ENCODE results near the gene PLCZ1.

The PLCZ1 gene

DNA sequence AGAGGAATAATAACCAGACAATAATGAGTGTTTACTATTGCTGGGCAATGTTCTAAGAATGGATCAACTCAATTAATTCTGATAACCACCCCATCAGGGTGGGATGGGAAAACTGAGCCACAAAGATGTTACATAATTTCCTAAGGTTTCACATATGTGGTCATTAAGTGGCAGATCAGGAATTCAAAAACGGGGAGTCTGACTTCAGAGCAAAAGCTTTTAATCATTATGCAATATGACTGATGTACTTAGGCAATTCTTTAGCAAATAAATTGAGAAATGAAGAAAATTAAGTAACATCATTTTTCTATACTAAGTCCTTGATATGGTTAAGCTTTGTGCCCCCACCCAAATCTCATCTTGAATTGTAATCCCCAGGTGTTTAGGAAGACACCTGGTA, 53.4 kb downstream of the PLCZ1 start:
- no peak overlapping the region for H3K27ac ChIP-seq (ENCODE audit: low read length, poor library complexity, severe bottlenecking)
- no peak overlapping the region for H4K91ac ChIP-seq (ENCODE audit: low read length)
- no peak overlapping the region for H2BK120ac ChIP-seq (ENCODE audit: low read depth, low read length)
- no peak overlapping the region for H3K4me2 ChIP-seq (ENCODE audit: low read length, poor library complexity, severe bottlenecking)
- no peak overlapping the region for H4K8ac ChIP-seq (ENCODE audit: low read length)
- no peak overlapping the region for H2AK5ac ChIP-seq (ENCODE audit: low read length, severe bottlenecking)
- no peak overlapping the region for H3K4me3 ChIP-seq (ENCODE audit: insufficient read depth in 1 of 2, low read depth in 1 of 2, low read length in 2 of 2)
- H3K23ac ChIP-seq (ENCODE audit: low read length in 2 of 2): no peak overlapping the region
- no peak overlapping the region for H3K9ac ChIP-seq (ENCODE audit: low read length)
- H3K79me1 ChIP-seq (replicated peaks; ENCODE audit: low read length, poor library complexity, severe bottlenecking): no peaks in the 10 kb centered on the region
- H3K9me3 ChIP-seq (ENCODE audit: control insufficient read depth, low read length): no peaks in the 10 kb centered on the region
- no peaks in the 10 kb centered on the region for H3K36me3 ChIP-seq (ENCODE audit: control insufficient read depth in 1 of 2, insufficient read depth in 2 of 2, low read depth in 1 of 2, low read length in 2 of 2)
- H3K4me1 ChIP-seq (ENCODE audit: control insufficient read depth, insufficient read depth, low read depth, low read length): no peaks in the 10 kb centered on the region
- no peak overlapping the region for H3K18ac ChIP-seq (ENCODE audit: low read depth in 1 of 2, low read length in 2 of 2)
- H3K14ac ChIP-seq (ENCODE audit: low read length in 2 of 2): no peak overlapping the region
- no peak for DNase-seq
- no peak overlapping the region for H2BK5ac ChIP-seq (ENCODE audit: low read depth, low read length, poor library complexity, severe bottlenecking)
- no peak overlapping the region for H3K4ac ChIP-seq (ENCODE audit: low read depth in 1 of 2, low read length in 2 of 2)
- H3K27me3 ChIP-seq (ENCODE audit: control insufficient read depth in 1 of 2, insufficient read depth in 1 of 2, low read length in 2 of 2): no peaks in the 10 kb centered on the region
- no CpG with 5 or more reads among the region's 1 CpG for WGBS
- H2BK12ac ChIP-seq (ENCODE audit: low read length in 2 of 2): no peak overlapping the region
- no peak overlapping the region for H2BK15ac ChIP-seq (ENCODE audit: low read depth, poor library complexity, severe bottlenecking)
- H2AFZ ChIP-seq (ENCODE audit: low read depth, low read length): no peak overlapping the region

- 94% methylated on average over 2 of the region's 2 CpGs for WGBS
- Histone ChIP-seq H3K18ac (ENCODE audit: low read depth in 1 of 2, low read length in 2 of 2) (peak overlapping the region in 1 of 2 experiments; percentile 49), H3K14ac (ENCODE audit: low read length in 2 of 2) (peak overlapping the region in 1 of 2 experiments; percentile 41), H4K8ac (ENCODE audit: low read length) (no peak overlapping the region), H2BK15ac (ENCODE audit: low read depth, poor library complexity, severe bottlenecking) (no peak overlapping the region), H3K4me3 (ENCODE audit: insufficient read depth in 1 of 2, low read depth in 1 of 2, low read length in 2 of 2) (no peak overlapping the region), H2BK5ac (ENCODE audit: low read depth, low read length, poor library complexity, severe bottlenecking) (no peak overlapping the region), H3K4me2 (ENCODE audit: low read length, poor library complexity, severe bottlenecking) (no peak overlapping the region), H3K9ac (ENCODE audit: low read length) (no peak overlapping the region), H4K91ac (ENCODE audit: low read length) (no peak overlapping the region), H2BK12ac (ENCODE audit: low read length in 2 of 2) (peak overlapping the region in 1 of 2 experiments; percentile 31), H3K79me1 (replicated peaks; ENCODE audit: low read length, poor library complexity, severe bottlenecking) (no peaks in the 10 kb centered on the region), H3K23ac (ENCODE audit: low read length in 2 of 2) (no peak overlapping the region), H2AFZ (ENCODE audit: low read depth, low read length) (no peak overlapping the region), H3K27me3 (ENCODE audit: control insufficient read depth in 1 of 2, insufficient read depth in 1 of 2, low read length in 2 of 2) (no peaks in the 10 kb centered on the region), H3K4ac (ENCODE audit: low read depth in 1 of 2, low read length in 2 of 2) (no peak overlapping the region), H3K27ac (ENCODE audit: low read length, poor library complexity, severe bottlenecking) (no peak overlapping the region), H3K9me3 (ENCODE audit: control insufficient read depth, low read length) (no peaks in the 10 kb centered on the region), H2BK120ac (ENCODE audit: low read depth, low read length) (no peak overlapping the region), H3K36me3 (ENCODE audit: control insufficient read depth in 1 of 2, insufficient read depth in 2 of 2, low read depth in 1 of 2, low read length in 2 of 2) (no peaks in the 10 kb centered on the region), H2AK5ac (ENCODE audit: low read length, severe bottlenecking) (no peak overlapping the region), H3K4me1 (ENCODE audit: control insufficient read depth, insufficient read depth, low read depth, low read length) (no peaks in the 10 kb centered on the region)
- DNase-seq: peak; percentile 66
Observed at GRCh38 chr12:18683327-18684013, 54.3 kb downstream of the PLCZ1 start.

DNA sequence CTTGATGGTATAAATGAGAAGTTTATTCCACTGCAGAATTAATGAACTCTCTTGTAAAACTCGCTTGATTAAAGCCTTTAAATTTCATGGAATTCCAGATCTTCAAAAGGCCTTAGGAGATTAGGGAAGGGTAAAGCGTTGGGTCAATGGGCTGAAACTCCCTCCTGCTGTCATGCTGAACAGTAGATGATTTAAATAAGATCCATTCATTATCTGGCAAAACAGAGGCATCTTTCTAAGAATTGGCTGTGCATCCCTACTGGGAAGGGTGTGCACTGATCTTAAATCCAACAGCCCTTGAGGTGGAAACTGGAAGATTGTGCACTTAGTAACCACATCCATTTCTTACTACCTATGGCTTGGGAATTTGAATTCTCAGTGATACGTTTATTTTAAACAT, 56.0 kb downstream of the PLCZ1 start:
- no peak overlapping the region for H3K18ac ChIP-seq (ENCODE audit: low read depth in 1 of 2, low read length in 2 of 2)
- no peaks in the 10 kb centered on the region for H3K79me1 ChIP-seq (replicated peaks; ENCODE audit: low read length, poor library complexity, severe bottlenecking)
- DNase-seq: no peak
- no peak overlapping the region for H2BK120ac ChIP-seq (ENCODE audit: low read depth, low read length)
- H3K4me1 ChIP-seq (ENCODE audit: control insufficient read depth, insufficient read depth, low read depth, low read length): no peaks in the 10 kb centered on the region
- H3K4me3 ChIP-seq (ENCODE audit: insufficient read depth in 1 of 2, low read depth in 1 of 2, low read length in 2 of 2): no peak overlapping the region
- H3K9me3 ChIP-seq (ENCODE audit: control insufficient read depth, low read length): no peaks in the 10 kb centered on the region
- no peak overlapping the region for H2BK12ac ChIP-seq (ENCODE audit: low read length in 2 of 2)
- no peak overlapping the region for H2AK5ac ChIP-seq (ENCODE audit: low read length, severe bottlenecking)
- H3K36me3 ChIP-seq (ENCODE audit: control insufficient read depth in 1 of 2, insufficient read depth in 2 of 2, low read depth in 1 of 2, low read length in 2 of 2): no peaks in the 10 kb centered on the region
- H4K8ac ChIP-seq (ENCODE audit: low read length): no peak overlapping the region
- H3K9ac ChIP-seq (ENCODE audit: low read length): no peak overlapping the region
- H3K4ac ChIP-seq (ENCODE audit: low read depth in 1 of 2, low read length in 2 of 2): no peak overlapping the region
- 50% methylated on average over 1 of the region's 3 CpGs for WGBS
- no peak overlapping the region for H3K14ac ChIP-seq (ENCODE audit: low read length in 2 of 2)
- no peaks in the 10 kb centered on the region for H3K27me3 ChIP-seq (ENCODE audit: control insufficient read depth in 1 of 2, insufficient read depth in 1 of 2, low read length in 2 of 2)
- H3K23ac ChIP-seq (ENCODE audit: low read length in 2 of 2): no peak overlapping the region
- no peak overlapping the region for H2BK5ac ChIP-seq (ENCODE audit: low read depth, low read length, poor library complexity, severe bottlenecking)
- no peak overlapping the region for H3K27ac ChIP-seq (ENCODE audit: low read length, poor library complexity, severe bottlenecking)
- H4K91ac ChIP-seq (ENCODE audit: low read length): no peak overlapping the region
- H2BK15ac ChIP-seq (ENCODE audit: low read depth, poor library complexity, severe bottlenecking): no peak overlapping the region
- no peak overlapping the region for H2AFZ ChIP-seq (ENCODE audit: low read depth, low read length)
- no peak overlapping the region for H3K4me2 ChIP-seq (ENCODE audit: low read length, poor library complexity, severe bottlenecking)

- Histone ChIP-seq H2AK5ac (ENCODE audit: low read length, severe bottlenecking) (no peak overlapping the region), H4K91ac (ENCODE audit: low read length) (no peak overlapping the region), H2BK120ac (ENCODE audit: low read depth, low read length) (no peak overlapping the region), H4K8ac (ENCODE audit: low read length) (no peak overlapping the region), H3K23ac (ENCODE audit: low read length in 2 of 2) (no peak overlapping the region), H2AFZ (ENCODE audit: low read depth, low read length) (no peak overlapping the region), H3K4me3 (ENCODE audit: insufficient read depth in 1 of 2, low read depth in 1 of 2, low read length in 2 of 2) (no peak overlapping the region), H2BK15ac (ENCODE audit: low read depth, poor library complexity, severe bottlenecking) (no peak overlapping the region), H3K14ac (ENCODE audit: low read length in 2 of 2) (no peak overlapping the region), H3K4ac (ENCODE audit: low read depth in 1 of 2, low read length in 2 of 2) (no peak overlapping the region), H3K9me3 (ENCODE audit: control insufficient read depth, low read length) (no peaks in the 10 kb centered on the region), H3K27me3 (ENCODE audit: control insufficient read depth in 1 of 2, insufficient read depth in 1 of 2, low read length in 2 of 2) (no peaks in the 10 kb centered on the region), H3K36me3 (ENCODE audit: control insufficient read depth in 1 of 2, insufficient read depth in 2 of 2, low read depth in 1 of 2, low read length in 2 of 2) (no peaks in the 10 kb centered on the region), H3K4me1 (ENCODE audit: control insufficient read depth, insufficient read depth, low read depth, low read length) (no peaks in the 10 kb centered on the region), H3K4me2 (ENCODE audit: low read length, poor library complexity, severe bottlenecking) (no peak overlapping the region), H3K79me1 (replicated peaks; ENCODE audit: low read length, poor library complexity, severe bottlenecking) (no peaks in the 10 kb centered on the region), H2BK12ac (ENCODE audit: low read length in 2 of 2) (peak overlapping the region in 1 of 2 experiments; percentile 64), H3K18ac (ENCODE audit: low read depth in 1 of 2, low read length in 2 of 2) (peak overlapping the region in 1 of 2 experiments; percentile 16), H3K9ac (ENCODE audit: low read length) (peak overlapping the region; percentile 6), H3K27ac (ENCODE audit: low read length, poor library complexity, severe bottlenecking) (no peak overlapping the region), H2BK5ac (ENCODE audit: low read depth, low read length, poor library complexity, severe bottlenecking) (no peak overlapping the region)
- WGBS: 89% methylated on average over 5 of the region's 5 CpGs
- DNase-seq: no peak
Observed at GRCh38 chr12:18676996-18677588, 60.7 kb downstream of the PLCZ1 start.

All from mesenchymal stem cell (in vitro differentiated cells and primary cell).